HG02763 (cell line): ENCODE measurements around the gene HLX.

Experiments used
- ATAC-seq: cut with Tn5 transposase; IDR thresholded peaks from one replicate; pipeline ENCODE4 v1.9.1; 2021; ENCODE audit warnings: mild to moderate bottlenecking, moderate library complexity; ENCODE audit not compliant: unreplicated experiment

HLX gene

GRCh38 chr1:220882061-220882891 is 3.0 kb downstream of the HLX start:
- ATAC-seq = no peak

GRCh38 chr1:220884109-220884980 is 5.1 kb downstream of the HLX start:
- no peak for ATAC-seq

- ATAC-seq = no peak
Observed at GRCh38 chr1:220884981-220885918, 6.0 kb downstream of the HLX start.

- no peak for ATAC-seq
Observed at GRCh38 chr1:220885971-220886370, 6.7 kb downstream of the HLX start.

- ATAC-seq = no peak
Observed at GRCh38 chr1:220886470-220887201, 7.4 kb downstream of the HLX start.

- no peak for ATAC-seq
Observed at GRCh38 chr1:220887202-220887519, 7.9 kb downstream of the HLX start.

GRCh38 chr1:220887520-220888416 is 8.5 kb downstream of the HLX start:
- no peak for ATAC-seq

- no peak for ATAC-seq
Observed at GRCh38 chr1:220888417-220888986, 9.3 kb downstream of the HLX start.

- no peak for ATAC-seq
Observed at GRCh38 chr1:220889333-220889732, 10.1 kb downstream of the HLX start.

- ATAC-seq = no peak
Observed at GRCh38 chr1:220889848-220890287, 10.6 kb downstream of the HLX start.

- ATAC-seq = no peak
Observed at GRCh38 chr1:220890602-220891001, 11.4 kb downstream of the HLX start.

- no peak for ATAC-seq
Observed at GRCh38 chr1:220891224-220892085, 12.2 kb downstream of the HLX start.

- no peak for ATAC-seq
Observed at GRCh38 chr1:220892086-220892376, 12.8 kb downstream of the HLX start.

- no peak for ATAC-seq
Observed at GRCh38 chr1:220892997-220893700, 13.9 kb downstream of the HLX start.

GRCh38 chr1:220893701-220894024 is 14.4 kb downstream of the HLX start:
- ATAC-seq = no peak

- ATAC-seq = no peak
Observed at GRCh38 chr1:220894025-220894923, 15.0 kb downstream of the HLX start.

GRCh38 chr1:220894924-220895256 is 15.6 kb downstream of the HLX start:
- no peak for ATAC-seq
